OCI-LY7 (cell line): ENCODE results near the gene OGA. TPM values are rescaled to one million over a fixed set of nuclear protein-coding genes. Genes with fewer than 3 reads are reported as not detected.
A peak's percentile ranks its signal among the peaks of the same experiment; 100 is the strongest.

Source experiments
- BruUV-seq: library from RNA; stranded (reverse); fragments of 400-500 nt; replicated peaks from 2 replicates; lab custom pipeline; 2021; lab: Mats Ljungman, UMichigan
- CTCF ChIA-PET: fragments of 300-600 bp; sonication (Branson Sonifier 250); formaldehyde crosslinking; loops from one replicate; lab custom pipeline; 2022; ENCODE audit warnings: antibody characterized with exemption; ENCODE audit not compliant: unreplicated experiment; lab: Charles Lee
- POLR2A ChIA-PET: fragments of 300-600 bp; sonication (Branson Sonifier 250); formaldehyde crosslinking; loops from one replicate; lab custom pipeline; 2022; ENCODE audit warnings: antibody characterized with exemption; lab: Charles Lee
- DNase-seq: peaks from one replicate; pipeline ENCODE4 v3.0.0-alpha.2; 2015; ENCODE audit warnings: low spot score
- H2AFZ ChIP-seq: fragments of 200-600 bp; sonication (generic), shearing (Covaris generic); 2 replicates; pipeline ENCODE4 v1.6.1; 2014; ENCODE audit warnings: mild to moderate bottlenecking, antibody characterized with exemption, low read length, moderate library complexity
- H3K27ac ChIP-seq: fragments of 200-600 bp; sonication (generic); 2 replicates; pipeline ENCODE4 v1.5.1; 2014; ENCODE audit warnings: mixed run types, low read depth, mild to moderate bottlenecking, moderate library complexity, low read length, inconsistent platforms; ENCODE audit not compliant: poor library complexity, severe bottlenecking
- H3K36me3 ChIP-seq: fragments of 200-600 bp; sonication (generic); 2 replicates; pipeline ENCODE4 v1.6.1; 2014; ENCODE audit warnings: mild to moderate bottlenecking, antibody characterized with exemption, low read length, moderate library complexity, mixed read lengths; ENCODE audit not compliant: insufficient read depth
- H3K4me1 ChIP-seq: fragments of 200-600 bp; sonication (generic); 2 replicates; pipeline ENCODE4 v1.5.1; 2014; ENCODE audit warnings: mild to moderate bottlenecking, low read length; ENCODE audit not compliant: insufficient read depth, poor library complexity, severe bottlenecking
- H3K4me2 ChIP-seq: fragments of 200-600 bp; sonication (generic); 2 replicates; pipeline ENCODE4 v1.6.1; 2014; ENCODE audit warnings: mild to moderate bottlenecking, low read length
- H3K4me3 ChIP-seq: fragments of 200-600 bp; sonication (generic); 2 replicates; pipeline ENCODE4 v1.5.1; 2014; ENCODE audit warnings: mild to moderate bottlenecking, low read depth, low read length; ENCODE audit not compliant: poor library complexity, severe bottlenecking
- H3K79me2 ChIP-seq: fragments of 200-600 bp; sonication (generic); 2 replicates; pipeline ENCODE4 v1.6.1; 2016; ENCODE audit warnings: low read depth, mild to moderate bottlenecking, low read length, moderate library complexity, mixed read lengths; ENCODE audit not compliant: insufficient read depth
- H3K9me2 ChIP-seq: fragments of 200-600 bp; sonication (generic); 2 replicates; pipeline ENCODE4 v1.6.1; 2016; ENCODE audit warnings: mild to moderate bottlenecking, low read length, mixed read lengths; ENCODE audit not compliant: insufficient read depth
- H3K9me3 ChIP-seq: fragments of 200-600 bp; sonication (generic); 2 replicates; pipeline ENCODE4 v1.6.1; 2014; ENCODE audit warnings: mild to moderate bottlenecking, mixed run types, low read length, mixed read lengths
- H4K20me1 ChIP-seq: fragments of 200-600 bp; sonication (generic); 2 replicates; pipeline ENCODE4 v1.6.1; 2014; ENCODE audit warnings: mild to moderate bottlenecking, antibody characterized with exemption, low read length, moderate library complexity, mixed read lengths; ENCODE audit not compliant: insufficient read depth
- EZH2phosphoT487 ChIP-seq: fragments of 200-600 bp; sonication (generic); IDR thresholded peaks from 2 replicates; pipeline ENCODE4 v1.6.1; 2018; ENCODE audit warnings: low read depth, borderline replicate concordance, mild to moderate bottlenecking, mixed run types, antibody characterized with exemption, low read length, moderate library complexity, mixed read lengths
- intact Hi-C: fragments of 100-400 bp; cut with micrococcal nuclease; formaldehyde crosslinking; loops from one replicate; pipeline ENCODE4 v1.10.0; 2022; ENCODE audit not compliant: unreplicated experiment
- total RNA-seq, 2 experiments: library from RNA; depleted of rRNA in 1 of 2; stranded (reverse); fragments of >200 nt in 1 of 2; shearing (Covaris generic) in 1 of 2; gene quantifications; 2 replicates each; pipeline ENCODE4 v1.2.3, GENCODE V29; 2014 to 2022
- TF ChIP-seq, protein P1 (sequence below): fragments of 200-600 bp; sonication (generic); conservative IDR thresholded peaks from 2 replicates; pipeline ENCODE4 v1.5.1; 2014; ENCODE audit warnings: mild to moderate bottlenecking, antibody characterized with exemption, low read length, moderate library complexity, mixed read lengths

OGA gene
- total RNA-seq, 2 experiments from 2014 or later, result 65.5 to 109 TPM

DNA sequence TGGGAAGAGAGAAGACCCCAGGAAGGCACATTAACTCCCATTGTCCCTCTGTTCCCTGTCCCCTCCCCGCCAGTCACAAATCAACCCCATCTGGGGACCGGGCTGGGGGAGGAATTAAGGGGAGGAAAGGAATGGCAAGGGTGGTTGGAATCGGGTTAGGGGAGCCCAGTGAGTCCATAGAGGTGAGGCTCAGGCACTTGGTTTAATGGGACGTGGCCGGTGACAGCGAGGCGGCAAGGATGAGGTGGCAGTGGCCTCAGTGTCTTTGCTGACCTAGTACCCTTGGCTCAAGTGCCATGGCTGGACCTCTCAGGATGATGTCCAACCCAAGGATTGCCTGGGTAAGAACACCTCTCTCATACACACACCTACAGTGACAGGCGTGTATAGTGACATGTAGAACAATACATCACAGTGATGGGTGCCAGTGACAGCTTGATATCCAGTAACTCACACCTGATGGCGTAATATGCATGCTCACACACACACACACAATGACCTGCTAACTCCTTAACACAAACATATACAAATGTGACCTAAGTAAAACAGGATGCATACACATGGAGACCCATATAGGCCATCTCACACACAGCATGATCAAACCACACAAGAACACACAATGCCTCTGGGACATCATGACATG is 13.0 kb upstream of the OGA start:
- H3K9me3 ChIP-seq, result no peaks in the 10 kb centered on the region
- no peak for DNase-seq
- POLR2A ChIA-PET, result no interaction called here
- no peaks in the 10 kb centered on the region for H4K20me1 ChIP-seq
- H3K79me2 ChIP-seq, result no peaks in the 10 kb centered on the region
- peak overlapping the region; percentile 87 for H3K27ac ChIP-seq
- no peak for TF ChIP-seq EZH2phosphoT487
- TF ChIP-seq, protein P1, sequence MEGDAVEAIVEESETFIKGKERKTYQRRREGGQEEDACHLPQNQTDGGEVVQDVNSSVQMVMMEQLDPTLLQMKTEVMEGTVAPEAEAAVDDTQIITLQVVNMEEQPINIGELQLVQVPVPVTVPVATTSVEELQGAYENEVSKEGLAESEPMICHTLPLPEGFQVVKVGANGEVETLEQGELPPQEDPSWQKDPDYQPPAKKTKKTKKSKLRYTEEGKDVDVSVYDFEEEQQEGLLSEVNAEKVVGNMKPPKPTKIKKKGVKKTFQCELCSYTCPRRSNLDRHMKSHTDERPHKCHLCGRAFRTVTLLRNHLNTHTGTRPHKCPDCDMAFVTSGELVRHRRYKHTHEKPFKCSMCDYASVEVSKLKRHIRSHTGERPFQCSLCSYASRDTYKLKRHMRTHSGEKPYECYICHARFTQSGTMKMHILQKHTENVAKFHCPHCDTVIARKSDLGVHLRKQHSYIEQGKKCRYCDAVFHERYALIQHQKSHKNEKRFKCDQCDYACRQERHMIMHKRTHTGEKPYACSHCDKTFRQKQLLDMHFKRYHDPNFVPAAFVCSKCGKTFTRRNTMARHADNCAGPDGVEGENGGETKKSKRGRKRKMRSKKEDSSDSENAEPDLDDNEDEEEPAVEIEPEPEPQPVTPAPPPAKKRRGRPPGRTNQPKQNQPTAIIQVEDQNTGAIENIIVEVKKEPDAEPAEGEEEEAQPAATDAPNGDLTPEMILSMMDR, result no peak
- peak overlapping the region; percentile 65 for H3K4me3 ChIP-seq
- no TSS peak for BruUV-seq
- peaks cover 38% of the 10 kb centered on the region for H3K4me1 ChIP-seq
- H3K36me3 ChIP-seq, result no peaks in the 10 kb centered on the region
- intact Hi-C loops, result loop anchor here (5.0 kb wide), 1 partner anchor 811 kb away; the partner anchor contains the start of gene TRIM8
- CTCF ChIA-PET, result interaction anchor here (0.6 kb wide), 1 partner anchor 216 kb away, joined by 3 read pairs; no protein-coding TSS in a partner anchor
- H3K4me2 ChIP-seq, result peak overlapping the region; percentile 74
- H2AFZ ChIP-seq, result peak overlapping the region; percentile 68
- H3K9me2 ChIP-seq, result no peaks in the 10 kb centered on the region

DNA sequence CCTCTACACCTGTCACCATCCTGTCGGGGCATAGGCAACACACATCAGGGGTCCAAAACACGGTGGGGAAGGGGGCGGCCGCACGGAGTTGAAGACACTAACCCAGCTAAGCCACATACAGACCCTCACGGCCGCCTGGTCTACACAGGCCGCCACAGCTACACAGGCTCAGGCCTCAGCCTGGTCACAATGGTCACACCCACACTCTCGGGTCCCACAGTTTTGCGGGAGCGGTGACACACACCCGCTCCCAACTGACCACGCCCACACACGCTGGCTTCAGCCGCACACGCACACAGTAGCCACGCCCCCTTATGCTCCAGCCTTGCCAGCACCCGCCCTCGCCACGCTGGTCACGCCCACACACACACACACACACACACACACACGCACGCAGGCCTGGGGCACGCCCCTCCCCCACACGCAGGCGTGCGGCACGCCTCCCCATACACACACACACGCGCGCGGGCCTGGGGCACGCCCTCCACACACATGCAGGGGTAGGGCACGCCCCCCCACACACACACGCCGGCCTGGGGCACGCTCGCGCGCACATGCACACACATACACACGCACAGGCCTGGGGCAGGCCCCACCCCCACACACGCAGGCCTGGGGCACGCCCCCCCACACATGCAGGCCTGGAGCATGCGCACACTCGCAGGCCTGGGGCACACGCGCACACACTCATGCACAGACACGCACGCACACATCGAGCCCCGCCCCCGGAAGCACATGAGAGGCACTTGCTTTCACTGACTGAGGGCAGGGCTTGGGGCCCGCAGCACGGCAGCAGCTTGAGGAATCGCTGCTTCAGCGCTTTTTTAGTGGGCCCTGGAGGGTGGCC is 12.3 kb upstream of the OGA start:
- DNase-seq, result peak; percentile 92
- BruUV-seq, result no TSS peak
- Histone ChIP-seq H4K20me1 (no peaks in the 10 kb centered on the region), H3K27ac (peak overlapping the region; percentile 87), H3K4me2 (peak overlapping the region; percentile 74), H2AFZ (peak overlapping the region; percentile 68), H3K36me3 (no peaks in the 10 kb centered on the region), H3K79me2 (no peaks in the 10 kb centered on the region), H3K4me1 (peaks cover 38% of the 10 kb centered on the region), H3K9me3 (no peaks in the 10 kb centered on the region), H3K9me2 (no peaks in the 10 kb centered on the region), H3K4me3 (peak overlapping the region; percentile 65)
- TF ChIP-seq EZH2phosphoT487, result no peak
- TF ChIP-seq, protein P1, result no peak
- intact Hi-C loops, result loop anchor here (5.0 kb wide), 1 partner anchor 812 kb away; the partner anchor contains the start of gene TRIM8
- POLR2A ChIA-PET, result interaction anchor here (1.9 to 2.1 kb wide), 2 partner anchors 11 to 12 kb away, joined by 5 to 10 read pairs; partner anchors contain the start of gene OGA
- CTCF ChIA-PET, result interaction anchor here (0.6 kb wide), 1 partner anchor 216 kb away, joined by 3 read pairs; no protein-coding TSS in a partner anchor
